DMS53 (cell line): ENCODE results near the gene DIP2A.
"Not testable (repeated sequence)": the region's sequence is repeated elsewhere in the genome, so short reads cannot be mapped to it uniquely, and the experiment has no call there.

Experiments used
- DNase-seq: peaks from one replicate; lab custom pipeline; 2025; lab: John Stamatoyannopoulos, UW

DIP2A gene

GRCh38 chr21:46448108-46448507 is 10.6 kb upstream of the DIP2A start:
- DNase-seq: no peak

GRCh38 chr21:46448855-46449254 is 9.8 kb upstream of the DIP2A start:
- not testable (repeated sequence) for DNase-seq

DNA sequence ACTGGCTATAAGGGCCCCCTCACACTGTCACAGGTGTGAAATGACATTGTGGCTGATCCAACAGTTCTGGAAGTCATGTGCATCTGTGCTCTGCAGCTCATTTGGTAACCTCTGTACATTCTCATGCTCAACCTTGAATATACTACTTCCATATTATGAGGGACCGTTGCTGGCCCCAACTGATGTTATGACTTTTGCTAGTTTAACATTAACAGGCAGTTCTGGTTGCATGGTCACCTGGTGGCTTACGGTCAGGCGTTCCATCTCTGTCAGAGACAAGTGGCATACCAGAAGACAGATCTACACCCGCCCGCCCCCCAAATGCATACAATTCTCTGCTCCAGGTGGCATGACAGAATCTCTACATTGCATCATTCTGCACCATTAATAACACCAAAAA is 6.0 kb upstream of the DIP2A start:
- DNase-seq: no peak

DNA sequence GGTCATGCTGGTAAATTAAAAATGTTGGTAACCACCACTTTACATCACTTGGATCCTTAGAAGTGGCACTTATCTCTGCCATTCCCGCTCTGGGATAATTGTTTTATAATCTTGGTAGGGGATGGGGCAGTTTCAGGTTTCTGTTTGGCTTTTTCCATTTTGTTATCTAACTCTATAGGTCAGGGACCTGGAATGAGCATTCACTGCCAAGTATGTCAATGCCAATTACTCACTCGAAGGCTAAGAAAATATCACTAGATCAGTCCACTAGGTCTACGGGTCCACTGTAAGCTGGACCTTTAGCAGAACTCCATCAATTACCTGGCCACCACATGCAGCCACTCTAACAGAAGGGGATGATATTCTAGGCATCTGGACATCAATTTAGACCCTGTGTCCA is 4.5 kb upstream of the DIP2A start:
- DNase-seq: no peak

- no peak for DNase-seq
Measured at GRCh38 chr21:46454634-46455390, 3.9 kb upstream of the DIP2A start.

GRCh38 chr21:46455575-46456385 is 2.9 kb upstream of the DIP2A start:
- DNase-seq: no peak

- no peak for DNase-seq
Measured at GRCh38 chr21:46456750-46457149, 1.9 kb upstream of the DIP2A start.

- DNase-seq: peak; percentile 66
Measured at GRCh38 chr21:46457801-46458314, 833 bp upstream of the DIP2A start.

DNA sequence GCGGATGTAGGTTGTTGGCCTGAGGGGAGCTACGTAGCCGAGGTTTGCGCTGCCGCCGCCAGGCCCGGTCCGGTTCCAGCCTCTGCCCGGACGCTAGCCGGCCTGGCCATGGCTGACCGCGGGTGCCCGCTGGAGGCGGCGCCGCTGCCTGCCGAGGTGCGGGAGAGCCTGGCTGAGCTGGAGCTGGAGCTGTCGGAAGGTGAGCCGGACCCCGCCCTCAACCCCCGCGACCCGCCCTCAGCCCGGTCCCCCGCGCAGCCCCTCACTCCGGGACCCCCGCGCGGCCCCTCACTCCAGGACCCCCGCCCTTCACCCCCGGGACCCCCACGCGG is 299 bp downstream of the DIP2A start:
- DNase-seq: no peak

DNA sequence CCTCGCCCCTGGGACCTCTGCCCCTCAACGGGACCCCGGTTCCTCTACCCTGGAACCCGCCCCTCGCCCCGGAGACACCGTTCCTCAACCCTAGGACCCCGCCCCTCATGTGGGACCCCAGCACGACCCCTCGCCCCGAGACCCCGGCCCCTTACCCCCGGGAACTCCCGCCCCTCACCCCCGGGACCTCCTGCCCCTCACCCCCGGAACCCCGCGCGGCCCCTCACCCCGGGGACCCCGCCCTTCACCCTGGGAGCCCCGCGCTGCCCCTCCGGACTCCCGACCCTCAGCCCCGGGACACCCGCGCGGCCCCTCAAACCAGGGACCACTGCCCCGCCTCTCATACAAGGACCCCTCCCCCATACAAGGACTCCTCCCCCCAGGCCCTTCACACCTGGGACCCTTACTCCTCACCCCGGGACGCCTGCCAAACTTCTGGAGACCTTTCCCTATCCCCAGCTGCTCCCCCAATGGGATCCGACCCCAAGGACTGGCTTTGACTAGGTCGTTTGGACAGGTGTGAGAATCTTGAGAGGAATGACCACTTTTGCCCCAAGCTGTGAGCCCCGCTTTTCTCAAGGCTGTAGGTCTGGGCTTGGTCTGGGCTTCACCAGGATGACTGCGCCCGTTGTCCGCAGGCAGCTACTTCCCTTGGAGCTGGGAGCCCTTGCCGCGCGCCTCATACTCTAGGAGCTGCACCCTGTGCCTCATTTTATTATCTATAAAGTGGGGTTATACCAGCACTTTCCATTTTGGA is 843 bp downstream of the DIP2A start:
- peak; percentile 32 for DNase-seq

- DNase-seq: no peak
Measured at GRCh38 chr21:46461909-46462308, 3.2 kb downstream of the DIP2A start.

GRCh38 chr21:46465153-46465552 is 6.5 kb downstream of the DIP2A start:
- not testable (repeated sequence) for DNase-seq

- DNase-seq: no peak
Measured at GRCh38 chr21:46465651-46466050, 7.0 kb downstream of the DIP2A start.

DNA sequence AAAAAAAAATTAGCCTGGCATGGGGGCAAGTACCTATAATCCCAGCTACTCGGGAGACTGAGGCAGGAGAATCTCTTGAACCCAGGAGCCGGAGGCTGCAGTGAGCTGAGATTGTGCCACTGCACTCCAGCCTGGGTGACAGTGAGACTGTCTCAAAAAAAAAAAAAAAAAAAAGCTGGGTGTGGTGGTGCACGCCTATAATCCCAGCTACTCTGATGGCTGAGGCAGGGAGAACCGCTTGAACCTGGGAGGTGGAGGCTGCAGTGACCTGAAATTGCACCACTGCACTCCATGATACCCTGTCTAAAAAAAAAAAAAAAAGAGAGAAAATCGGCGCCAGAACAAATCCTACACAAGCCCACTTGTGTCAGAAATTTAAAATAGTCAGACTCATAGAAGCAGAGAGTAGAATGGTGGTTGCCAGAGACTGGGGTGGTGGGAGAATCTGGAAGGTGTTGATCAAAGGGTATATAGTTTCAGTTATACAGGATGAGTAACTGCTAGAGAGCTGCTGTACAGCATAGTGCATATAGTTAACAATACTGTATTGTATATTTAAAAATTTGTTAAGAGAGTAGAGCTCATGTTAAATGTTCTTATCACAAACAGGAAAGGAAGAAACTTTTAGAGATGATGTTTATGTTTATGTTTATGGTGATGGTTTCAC is 9.6 kb downstream of the DIP2A start:
- no peak for DNase-seq

DNA sequence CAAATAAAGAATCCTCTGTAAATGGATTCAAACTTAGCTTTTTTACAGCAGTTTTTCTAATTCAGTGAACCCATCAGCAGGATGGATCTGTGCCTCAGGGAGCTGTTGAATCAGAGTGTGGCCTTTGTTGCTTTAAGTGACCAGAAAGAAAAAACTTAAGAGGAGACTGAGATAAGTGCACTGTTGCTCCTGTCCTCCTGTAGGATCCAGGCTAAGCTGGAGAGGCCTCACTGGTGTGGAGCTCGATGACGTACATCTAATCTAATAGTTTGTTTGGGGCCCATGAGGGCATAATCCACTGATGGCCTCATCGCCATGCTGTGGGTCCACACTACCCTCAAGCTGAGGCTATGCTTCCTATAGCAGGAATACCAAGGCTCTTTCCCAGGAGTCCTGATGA is 10.6 kb downstream of the DIP2A start:
- DNase-seq: no peak

GRCh38 chr21:46471514-46471913 is 12.8 kb downstream of the DIP2A start:
- no peak for DNase-seq

GRCh38 chr21:46472246-46472645 is 13.6 kb downstream of the DIP2A start:
- DNase-seq: no peak

DNA sequence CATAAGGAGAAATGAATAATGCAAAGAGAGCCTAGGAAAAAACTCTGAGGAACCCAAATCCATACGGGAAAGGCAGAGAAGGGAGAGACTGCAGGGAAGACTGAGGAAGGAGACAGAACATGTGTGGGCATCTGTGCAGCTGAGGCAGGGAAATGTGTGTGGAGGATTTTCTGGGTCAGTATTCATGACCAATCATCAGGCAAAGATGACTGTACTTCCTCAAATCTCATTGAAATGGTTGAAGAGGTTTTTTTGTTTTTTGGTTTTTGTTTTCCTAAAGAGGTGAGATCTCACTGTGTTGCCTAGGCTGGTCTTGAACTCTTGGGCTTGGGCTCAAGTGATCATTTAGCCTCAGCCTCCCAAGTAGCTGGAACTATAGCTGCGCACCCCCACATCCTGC is 15.7 kb downstream of the DIP2A start:
- no peak for DNase-seq

- DNase-seq: no peak
Measured at GRCh38 chr21:46475296-46475695, 16.6 kb downstream of the DIP2A start.

DNA sequence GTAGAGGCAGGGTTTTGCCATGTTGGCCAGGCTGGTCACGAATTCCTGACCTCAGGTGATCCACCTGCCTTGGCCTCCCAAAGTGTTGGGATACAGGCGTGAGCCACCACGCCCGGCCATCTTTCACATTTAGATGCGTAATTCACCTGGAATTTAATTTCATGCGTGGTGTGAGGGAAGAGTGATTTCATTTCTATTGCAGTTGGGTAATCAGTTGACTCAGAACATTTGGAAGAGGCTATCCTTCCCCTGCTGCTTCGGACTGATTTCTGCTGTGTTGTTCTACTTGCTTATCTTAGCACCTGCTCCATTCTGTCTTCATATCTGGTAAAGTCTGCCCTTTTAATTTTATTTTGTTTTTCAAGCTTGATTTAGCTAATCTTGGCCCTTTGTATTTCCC is 19.1 kb downstream of the DIP2A start:
- DNase-seq: no peak

DNA sequence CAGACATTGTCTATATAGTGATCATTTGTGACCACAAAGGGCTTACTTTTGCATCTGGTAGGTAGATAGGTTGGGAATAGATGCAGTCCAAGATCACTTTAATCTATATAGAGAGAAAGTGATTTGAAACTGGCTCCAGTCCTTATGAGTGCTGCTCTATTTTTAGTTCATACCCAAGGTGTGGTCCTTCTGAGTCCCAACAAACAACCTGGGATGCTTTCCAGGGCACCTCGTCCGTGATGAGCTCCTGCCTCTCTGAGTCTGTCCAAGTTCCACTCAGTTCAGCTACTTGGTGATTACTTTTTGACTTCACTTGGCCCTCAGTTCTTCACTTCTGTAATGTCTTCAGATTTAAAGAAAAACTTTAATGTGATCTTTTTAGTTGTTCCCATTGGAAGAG is 20.2 kb downstream of the DIP2A start:
- no peak for DNase-seq

GRCh38 chr21:46480466-46480865 is 21.8 kb downstream of the DIP2A start:
- DNase-seq: no peak
